IPS-18c (cell line): ENCODE results near the gene KSR1.

Experiments
- H3K4me3 ChIP-seq: 2 replicates; pipeline ENCODE4 v1.7.0; 2013; ENCODE audit warnings: low read depth, mild to moderate bottlenecking, low read length, moderate library complexity; ENCODE audit not compliant: insufficient read depth
- H3K9me3 ChIP-seq: one replicate; pipeline ENCODE4 v1.6.1; 2013; ENCODE audit warnings: mild to moderate bottlenecking, low read length, moderate library complexity; ENCODE audit not compliant: control insufficient read depth, insufficient read depth

Gene KSR1

DNA sequence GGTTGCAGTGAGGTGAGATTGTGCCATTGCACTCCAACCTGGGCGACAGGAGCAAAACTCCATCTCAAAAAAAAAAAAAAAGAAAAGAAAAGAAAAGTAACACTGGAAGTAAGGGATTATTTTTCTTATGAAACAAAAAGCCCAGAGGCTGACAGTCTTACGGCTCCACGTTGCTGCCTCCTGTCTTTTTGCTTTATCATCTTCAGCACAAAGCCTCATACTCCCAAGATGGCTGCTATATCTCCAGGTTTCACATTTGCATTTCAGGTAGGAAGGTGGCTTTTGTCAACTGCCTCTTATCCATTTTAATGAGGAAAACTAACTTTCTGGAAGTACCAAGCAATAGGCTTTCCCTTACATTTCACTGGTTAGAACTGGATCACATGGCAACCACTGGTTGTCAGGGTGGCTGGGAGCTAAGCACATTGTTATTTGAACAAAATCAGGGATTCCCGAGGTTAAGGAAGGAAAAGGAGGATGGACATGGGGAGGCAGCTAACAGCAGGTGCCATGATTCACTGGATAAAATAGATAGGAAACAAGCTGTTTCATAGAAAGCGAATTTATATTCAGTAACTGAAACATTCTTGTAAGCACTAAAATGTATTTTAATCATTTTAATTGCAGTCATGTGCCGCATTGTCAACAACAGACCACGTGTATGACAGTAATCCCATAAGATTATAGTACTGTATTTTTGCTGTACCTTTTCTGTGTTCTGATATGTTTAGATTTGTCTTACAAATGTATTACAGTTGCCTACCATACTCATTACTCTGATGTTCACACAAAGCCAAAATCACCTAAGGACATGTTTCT is 58.6 kb downstream of the KSR1 start:
- Histone ChIP-seq H3K4me3 (no peak overlapping the region), H3K9me3 (no peaks in the 10 kb centered on the region)

DNA sequence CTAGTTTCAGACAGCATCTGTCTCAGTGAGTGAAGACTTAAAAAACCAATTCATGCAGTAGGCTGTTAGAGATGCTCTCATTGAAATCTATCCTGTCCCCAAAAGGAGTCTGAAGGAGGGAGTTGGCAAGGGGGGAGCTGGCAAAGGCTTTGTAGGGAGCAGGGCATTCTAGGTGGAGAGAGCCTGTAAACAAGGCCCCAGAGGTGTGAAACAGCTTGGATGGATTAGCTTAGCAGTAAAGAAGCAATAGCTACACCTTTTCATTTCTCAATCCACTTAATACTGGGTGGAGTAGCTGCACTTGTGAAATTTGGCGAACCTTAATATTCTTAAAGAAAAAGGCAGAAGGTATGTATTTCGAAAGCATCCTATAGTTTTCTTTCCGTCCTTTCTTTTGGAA is 61.8 kb downstream of the KSR1 start:
- H3K9me3 ChIP-seq, result no peaks in the 10 kb centered on the region
- no peak overlapping the region for H3K4me3 ChIP-seq

DNA sequence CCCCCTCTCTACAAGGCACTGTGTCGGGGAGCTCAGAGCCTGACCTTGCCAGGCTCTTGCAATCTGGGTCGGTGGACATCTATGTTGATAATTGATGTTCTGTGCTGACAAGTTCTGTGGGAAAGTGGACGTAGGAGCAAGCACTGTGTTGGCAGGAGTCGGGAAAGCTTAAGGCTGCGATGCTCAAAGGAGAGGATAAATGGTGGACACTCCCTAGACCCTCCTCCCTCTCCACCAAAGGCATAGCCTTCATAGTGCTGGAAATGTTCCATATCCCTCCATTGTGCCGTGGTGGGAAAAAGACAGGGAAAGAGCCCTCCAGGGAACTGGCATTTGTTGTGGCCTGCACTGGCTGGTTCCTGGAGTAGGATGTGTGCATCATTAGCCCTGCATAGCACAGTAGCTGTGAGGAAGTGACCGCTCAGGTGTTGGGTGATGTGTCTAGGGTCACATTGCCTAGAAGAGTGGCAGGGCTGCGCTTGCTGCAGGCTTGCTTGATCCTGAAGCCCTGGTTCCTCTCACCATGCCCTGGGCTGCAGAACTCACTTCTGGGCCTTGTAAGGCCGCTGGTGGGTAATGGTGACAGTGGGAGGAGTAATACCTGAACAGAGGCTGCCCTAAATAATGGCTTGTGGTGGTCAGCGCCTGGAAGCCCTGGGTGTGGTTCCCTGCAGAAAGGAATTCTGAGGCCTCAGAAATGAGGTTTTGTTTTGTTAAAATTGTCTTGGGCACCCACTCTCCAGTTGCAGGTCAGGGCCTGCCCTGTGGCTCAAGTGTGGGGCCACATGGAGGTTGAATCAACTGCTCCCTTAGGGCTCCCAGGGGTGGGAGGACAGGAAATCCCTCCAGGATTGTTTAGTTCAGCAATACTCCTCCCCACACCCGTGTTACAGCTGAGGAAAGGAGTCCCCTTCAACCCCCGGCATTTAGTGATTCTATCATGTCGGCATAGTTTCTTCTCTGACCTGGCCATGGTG is 62.6 kb downstream of the KSR1 start:
- no peaks in the 10 kb centered on the region for H3K9me3 ChIP-seq
- no peak overlapping the region for H3K4me3 ChIP-seq

DNA sequence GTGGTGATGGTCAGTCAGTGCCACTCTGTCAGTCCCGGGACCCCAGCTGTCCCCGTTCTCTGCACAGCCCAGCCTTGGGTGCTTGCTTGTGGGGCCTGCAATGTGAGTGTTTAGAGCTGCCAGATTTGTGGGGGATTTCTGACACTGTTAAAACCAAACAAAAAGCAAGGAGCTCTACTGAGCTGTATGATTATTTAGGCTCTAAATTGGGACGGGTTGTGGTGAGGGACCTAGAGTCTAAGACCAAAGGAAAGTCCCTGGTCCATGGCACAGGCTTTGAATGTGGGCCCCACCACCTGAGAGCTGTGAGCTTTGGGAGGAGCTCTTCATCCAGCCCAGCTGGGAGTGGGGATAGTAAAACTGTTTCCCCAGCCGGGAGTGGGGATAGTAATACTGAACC is 63.3 kb downstream of the KSR1 start:
- Histone ChIP-seq H3K4me3 (no peak overlapping the region), H3K9me3 (no peaks in the 10 kb centered on the region)

DNA sequence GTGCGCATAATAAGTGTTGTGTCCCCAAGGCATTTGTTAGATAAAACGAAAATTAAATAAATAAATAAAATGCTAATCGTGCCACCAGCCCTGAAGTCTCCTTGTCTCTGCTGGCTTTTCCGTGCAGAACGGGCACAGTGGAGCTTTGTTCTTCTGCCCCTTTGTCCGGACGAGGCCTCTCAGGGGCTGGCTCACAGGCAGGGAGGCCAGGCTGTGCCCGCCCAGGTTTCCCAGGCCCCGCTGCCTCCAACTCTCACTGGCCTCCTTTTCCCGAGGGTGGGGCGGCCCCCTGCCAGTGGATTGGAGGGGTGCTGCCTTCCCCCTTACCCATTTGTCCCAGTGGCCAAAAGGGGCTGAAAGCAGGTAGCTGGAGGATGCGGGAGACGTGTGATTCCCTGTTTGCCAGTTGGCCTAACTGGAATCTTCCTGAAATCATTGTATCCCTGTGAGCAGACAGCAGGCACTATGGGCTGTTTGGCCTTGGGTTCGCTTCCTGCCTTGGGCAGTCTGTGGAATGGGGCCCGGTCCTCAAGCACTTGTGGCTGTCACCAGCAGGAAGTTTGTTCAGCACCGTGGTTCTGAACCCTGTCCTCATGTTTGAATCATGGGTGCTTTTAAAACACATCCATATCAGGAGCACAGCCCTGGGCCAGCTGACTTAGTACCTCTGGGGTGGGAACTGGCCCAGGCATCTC is 64.4 kb downstream of the KSR1 start:
- H3K4me3 ChIP-seq, result no peak overlapping the region
- no peaks in the 10 kb centered on the region for H3K9me3 ChIP-seq

DNA sequence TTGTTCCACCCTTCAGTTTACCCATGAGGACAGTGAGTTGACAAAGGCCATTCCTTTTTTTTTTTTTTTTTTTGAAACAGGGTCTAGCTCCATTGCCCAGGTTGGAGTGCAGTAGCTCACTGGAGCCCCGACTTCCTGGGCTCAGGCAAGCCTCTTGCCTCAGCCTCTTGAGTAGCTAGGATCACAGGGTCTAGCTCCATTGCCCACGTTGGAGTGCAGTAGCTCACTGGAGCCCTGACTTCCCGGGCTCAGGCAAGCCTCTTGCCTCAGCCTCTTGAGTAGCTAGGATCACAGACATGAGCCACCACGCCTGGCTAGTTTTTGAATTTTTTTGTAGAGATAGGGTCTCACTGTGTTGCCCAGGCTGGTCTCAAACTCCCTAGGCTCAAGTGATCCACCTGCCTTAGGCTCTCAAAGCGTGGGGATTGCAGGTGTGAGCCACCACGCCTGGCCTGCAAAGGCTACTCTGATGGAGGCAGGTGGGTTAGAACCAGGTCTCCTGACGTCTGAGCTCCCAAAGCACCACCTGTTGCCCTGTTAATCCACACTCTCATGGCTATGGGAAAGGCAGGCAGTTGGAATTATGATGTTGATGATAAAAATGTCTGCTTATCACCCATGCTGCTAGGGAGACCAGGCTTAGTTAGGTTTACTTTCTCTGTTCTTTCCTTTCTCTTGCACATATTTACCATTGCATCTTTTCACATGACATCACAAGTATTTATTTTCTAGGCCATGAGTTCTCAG is 65.2 kb downstream of the KSR1 start:
- no peaks in the 10 kb centered on the region for H3K9me3 ChIP-seq
- no peak overlapping the region for H3K4me3 ChIP-seq

DNA sequence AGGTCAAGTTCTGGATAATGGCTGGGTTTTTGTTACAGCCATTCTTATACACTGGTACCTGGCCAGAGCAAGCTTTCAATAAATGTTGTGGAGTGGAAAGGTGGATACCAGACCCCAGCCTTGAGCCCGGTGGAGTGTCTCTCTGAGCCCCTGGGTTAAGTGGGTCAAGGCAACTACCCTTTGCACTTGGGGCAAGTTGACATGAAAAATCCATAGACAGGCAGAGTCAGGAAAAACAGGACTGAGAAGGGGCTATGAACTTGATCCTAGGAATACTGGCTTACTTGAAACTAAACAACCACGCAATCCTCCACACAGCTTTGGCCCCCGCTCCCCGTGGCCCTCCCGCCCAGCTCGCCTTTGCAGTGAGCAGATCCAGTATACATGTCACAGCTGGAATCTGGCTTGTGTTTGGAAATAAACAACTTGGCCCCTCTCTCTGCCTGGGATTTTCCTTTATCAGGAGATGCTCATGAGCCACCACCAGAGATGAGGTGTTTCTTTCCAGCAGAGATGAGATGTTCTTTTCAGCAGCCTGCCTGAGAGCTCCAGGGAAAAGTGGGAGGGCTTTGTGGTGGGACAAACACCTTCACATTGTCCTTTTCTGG is 65.9 kb downstream of the KSR1 start:
- H3K9me3 ChIP-seq, result no peaks in the 10 kb centered on the region
- no peak overlapping the region for H3K4me3 ChIP-seq

DNA sequence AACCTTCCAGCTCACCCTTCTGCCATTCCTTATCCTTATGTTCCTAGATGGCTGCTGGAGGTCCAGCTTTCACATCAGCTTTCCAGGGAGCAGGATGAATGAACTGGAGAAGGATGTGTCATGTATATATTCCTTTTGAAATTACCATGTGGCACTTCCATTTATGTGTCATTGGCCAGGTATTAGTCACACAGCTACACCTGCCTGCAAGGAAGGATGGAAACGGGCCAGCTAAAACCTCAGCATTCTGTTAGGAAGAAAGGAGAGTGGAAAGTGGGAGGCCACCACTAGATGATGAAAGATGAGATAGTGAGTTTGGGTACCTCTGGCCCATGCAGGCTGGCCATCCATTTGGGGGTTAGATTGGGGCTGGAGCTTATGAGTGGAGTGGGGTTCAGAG is 67.5 kb downstream of the KSR1 start:
- Histone ChIP-seq H3K9me3 (no peaks in the 10 kb centered on the region), H3K4me3 (no peak overlapping the region)

DNA sequence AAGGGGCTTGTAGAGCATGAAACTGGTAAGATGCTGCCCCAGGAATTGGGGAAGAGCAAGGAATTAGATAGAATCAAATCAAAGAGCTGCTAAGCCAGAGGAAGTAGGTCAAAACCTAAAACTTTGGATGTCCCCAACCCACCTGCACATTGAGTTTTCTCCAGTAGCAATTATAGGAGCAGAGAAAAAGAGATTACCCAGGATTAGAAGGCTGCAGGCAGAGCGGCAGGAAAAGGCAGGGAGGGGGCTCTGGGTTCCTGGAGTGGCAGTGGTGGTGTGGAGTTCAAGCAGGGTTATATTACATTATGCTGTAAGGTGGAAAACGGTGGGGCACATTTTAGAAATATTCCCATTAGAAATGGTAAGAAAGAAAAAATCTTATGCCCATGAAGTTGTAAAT is 68.3 kb downstream of the KSR1 start:
- Histone ChIP-seq H3K9me3 (no peaks in the 10 kb centered on the region), H3K4me3 (no peak overlapping the region)

DNA sequence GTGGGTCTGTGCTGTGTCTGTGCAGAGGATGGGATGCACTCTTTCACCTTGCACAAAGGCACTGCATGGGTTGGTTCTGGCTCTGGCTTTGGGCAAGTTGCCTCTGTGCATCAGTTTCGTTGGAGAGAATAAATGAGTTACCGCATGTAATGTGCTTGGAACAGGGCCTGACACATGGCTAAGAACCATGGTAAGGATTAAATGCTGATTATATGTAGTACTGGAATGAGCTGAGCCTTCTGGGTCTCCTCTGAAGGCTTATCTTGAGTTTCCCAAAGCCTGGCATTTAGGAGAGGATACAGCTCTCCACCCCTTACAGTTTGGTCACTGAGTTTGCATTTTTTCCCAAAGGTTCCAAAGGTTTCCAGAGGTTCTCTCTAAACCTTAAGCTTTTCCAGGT is 69.1 kb downstream of the KSR1 start:
- H3K4me3 ChIP-seq, result no peak overlapping the region

DNA sequence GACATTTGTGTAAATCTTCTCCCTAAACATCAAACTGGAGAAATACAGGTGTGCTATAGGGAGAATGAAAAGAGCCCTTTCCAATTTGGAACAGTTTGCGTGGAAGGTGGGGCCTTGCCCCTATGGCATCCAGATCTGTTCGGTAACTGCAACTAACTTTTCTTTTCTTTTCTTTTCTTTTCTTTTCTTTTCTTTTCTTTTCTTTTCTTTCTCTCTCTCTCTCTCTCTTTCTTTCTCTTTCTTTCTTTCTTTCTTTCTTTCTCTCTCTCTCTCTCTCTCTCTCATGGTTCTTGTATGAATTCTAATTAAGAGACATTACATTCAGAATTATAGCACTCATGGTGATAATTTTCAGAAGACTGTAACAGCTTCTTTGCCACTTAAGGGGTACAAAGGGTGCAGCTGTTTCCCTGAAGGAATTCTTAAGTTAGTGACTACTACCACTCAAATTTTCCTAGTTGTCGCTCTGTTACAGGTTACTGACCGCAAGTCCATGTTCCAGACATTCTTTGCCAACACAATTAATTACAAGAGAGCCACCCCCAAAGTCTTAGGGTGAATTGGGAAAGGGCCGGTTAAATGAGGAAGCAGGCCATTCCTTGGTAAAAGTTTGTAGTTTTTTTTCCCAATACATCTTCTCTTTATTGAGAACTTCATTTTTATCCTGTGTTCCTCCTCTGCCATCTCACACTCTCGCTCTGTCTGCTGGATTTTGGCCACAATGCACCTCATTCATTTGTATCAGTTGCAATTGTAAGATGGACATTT is 69.8 kb downstream of the KSR1 start:
- no peak overlapping the region for H3K4me3 ChIP-seq
- H3K9me3 ChIP-seq, result no peaks in the 10 kb centered on the region

More for the DNA sequence above, 69.1 kb downstream of the KSR1 start:
- no peaks in the 10 kb centered on the region for H3K9me3 ChIP-seq

DNA sequence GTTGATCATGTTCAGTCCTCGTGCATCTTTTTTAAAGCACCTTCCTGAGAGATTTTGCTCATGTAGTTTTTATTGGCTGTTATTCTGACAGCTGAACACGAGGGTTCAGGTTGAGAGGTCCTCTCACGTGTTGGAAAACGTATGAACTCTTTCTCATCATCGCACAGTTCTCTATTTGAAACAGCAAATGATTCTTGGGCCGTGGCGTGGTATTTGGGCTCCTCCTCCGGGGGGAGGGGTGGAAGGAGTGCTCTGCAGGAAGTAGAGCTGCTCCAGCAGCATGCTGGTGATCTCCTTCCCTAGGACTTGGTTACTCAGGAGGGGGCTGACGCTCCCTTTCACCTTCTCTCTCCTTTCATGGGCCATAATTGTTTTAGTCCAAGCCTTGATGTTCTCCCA is 70.4 kb downstream of the KSR1 start:
- no peak overlapping the region for H3K4me3 ChIP-seq
- no peaks in the 10 kb centered on the region for H3K9me3 ChIP-seq

DNA sequence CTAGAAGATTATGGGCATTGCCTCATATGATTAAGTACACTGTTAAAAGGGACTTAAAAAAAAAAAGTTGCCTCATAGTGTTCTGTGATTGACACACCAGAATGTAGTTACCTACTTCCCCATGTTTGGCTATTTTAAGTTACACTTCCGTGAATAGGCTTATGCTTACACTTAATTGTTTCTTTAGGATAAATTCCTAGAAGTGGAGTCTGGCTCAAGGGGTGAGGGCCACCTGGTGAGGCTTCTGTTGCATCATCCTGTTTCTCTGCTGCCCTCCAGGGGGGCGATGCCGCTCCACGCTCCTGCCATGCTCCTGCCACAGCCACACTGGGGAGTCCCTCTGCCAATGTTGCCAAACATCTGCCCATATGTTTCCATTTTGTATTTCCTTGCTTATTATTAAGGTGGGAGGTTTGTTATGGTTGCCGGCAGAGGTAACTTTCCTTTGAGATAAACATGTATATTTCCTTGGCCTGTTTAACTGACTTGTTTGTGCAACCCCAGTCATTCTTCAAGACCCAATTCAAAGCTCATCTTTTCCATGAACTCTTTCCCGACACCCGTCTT is 73.1 kb downstream of the KSR1 start:
- Histone ChIP-seq H3K4me3 (no peak overlapping the region), H3K9me3 (no peaks in the 10 kb centered on the region)

DNA sequence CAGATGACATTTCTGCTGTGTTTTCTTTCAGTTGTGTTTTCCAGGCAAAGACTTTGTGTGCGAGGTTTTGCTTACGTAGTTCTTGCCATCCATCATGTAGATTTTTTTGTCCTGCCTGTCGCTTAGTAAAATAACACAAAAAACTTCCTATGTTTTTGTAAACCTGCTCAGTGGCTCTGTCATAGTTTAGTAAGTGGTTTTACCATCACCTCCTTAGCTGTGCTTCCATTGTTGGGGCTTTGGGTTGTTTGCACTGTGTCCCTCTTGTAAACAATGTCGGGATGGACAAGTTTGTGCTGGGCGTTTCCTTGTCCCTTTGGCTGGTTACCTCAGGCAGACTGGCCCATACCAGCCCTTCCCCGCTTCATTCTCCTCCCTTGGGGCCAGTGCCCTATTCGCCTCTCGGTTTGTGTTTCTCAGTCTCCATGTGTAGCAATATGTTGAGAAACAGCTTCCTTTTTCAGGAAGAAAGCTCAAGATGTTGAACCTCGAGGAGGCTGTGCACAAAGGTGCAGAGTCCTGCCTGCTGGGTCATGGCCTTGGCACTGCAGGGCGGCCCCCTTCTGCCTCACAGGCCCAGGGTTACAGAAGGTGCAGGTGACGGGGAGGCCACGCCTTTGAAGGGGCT is 74.6 kb downstream of the KSR1 start:
- Histone ChIP-seq H3K4me3 (no peak overlapping the region), H3K9me3 (no peaks in the 10 kb centered on the region)

DNA sequence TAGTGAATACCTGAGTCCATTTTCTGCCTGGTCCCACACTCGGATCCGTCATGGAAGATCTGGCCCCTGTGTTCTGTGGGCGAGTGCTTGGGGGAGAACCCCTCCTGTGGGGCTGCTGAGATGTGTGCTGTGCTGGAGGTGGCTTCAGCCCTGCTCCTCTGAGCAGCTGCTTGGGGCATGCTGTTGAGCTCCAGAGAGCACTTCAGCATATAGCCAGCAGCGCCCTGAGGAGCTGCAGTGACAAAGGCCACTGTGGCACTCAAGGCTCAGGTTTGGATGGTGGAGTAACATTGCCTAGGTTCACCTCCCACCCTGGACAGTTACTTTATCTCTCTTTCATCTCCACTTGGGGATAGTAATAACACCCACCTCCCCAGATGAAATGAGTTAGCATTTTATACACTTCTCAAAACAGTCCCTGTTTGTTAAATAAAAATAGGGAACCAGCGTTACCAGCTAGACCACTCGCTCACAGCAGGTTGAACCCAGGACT is 75.3 kb downstream of the KSR1 start:
- H3K4me3 ChIP-seq, result no peak overlapping the region
- no peaks in the 10 kb centered on the region for H3K9me3 ChIP-seq
